Measurements from ENCODE around the gene LAMP1.
"Not testable (repeated sequence)": the region's sequence is repeated elsewhere in the genome, so short reads cannot be mapped to it uniquely, and the experiment has no call there.

LAMP1 gene

DNA sequence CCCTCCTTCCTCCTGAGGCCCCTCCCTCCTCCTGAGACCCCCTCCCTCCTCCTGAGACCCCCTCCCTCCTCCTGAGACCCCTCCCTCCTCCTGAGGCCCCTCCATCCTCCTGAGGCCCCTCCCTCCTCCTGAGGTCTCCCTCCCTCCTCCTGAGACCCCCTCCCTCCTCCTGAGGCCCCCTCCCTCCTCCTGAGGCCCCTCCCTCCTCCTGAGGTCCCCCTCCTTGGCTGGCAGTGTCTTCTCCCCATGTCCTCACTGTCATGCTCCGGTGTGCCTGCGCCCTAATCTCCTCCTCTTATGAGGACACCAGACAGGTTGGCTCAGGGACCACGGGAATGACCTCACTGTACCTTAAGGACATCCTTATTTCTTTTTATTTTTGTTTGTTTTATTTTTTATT, 74.7 kb downstream of the LAMP1 start:
- DNase-seq (ENCODE audit: low read depth, low spot score) = not testable (repeated sequence)

More for the DNA sequence above, 74.7 kb downstream of the LAMP1 start:
- not testable (repeated sequence) for H3K27ac ChIP-seq
